ENCODE data around the gene LAYN.

The LAYN gene, protein sequence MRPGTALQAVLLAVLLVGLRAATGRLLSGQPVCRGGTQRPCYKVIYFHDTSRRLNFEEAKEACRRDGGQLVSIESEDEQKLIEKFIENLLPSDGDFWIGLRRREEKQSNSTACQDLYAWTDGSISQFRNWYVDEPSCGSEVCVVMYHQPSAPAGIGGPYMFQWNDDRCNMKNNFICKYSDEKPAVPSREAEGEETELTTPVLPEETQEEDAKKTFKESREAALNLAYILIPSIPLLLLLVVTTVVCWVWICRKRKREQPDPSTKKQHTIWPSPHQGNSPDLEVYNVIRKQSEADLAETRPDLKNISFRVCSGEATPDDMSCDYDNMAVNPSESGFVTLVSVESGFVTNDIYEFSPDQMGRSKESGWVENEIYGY

DNA sequence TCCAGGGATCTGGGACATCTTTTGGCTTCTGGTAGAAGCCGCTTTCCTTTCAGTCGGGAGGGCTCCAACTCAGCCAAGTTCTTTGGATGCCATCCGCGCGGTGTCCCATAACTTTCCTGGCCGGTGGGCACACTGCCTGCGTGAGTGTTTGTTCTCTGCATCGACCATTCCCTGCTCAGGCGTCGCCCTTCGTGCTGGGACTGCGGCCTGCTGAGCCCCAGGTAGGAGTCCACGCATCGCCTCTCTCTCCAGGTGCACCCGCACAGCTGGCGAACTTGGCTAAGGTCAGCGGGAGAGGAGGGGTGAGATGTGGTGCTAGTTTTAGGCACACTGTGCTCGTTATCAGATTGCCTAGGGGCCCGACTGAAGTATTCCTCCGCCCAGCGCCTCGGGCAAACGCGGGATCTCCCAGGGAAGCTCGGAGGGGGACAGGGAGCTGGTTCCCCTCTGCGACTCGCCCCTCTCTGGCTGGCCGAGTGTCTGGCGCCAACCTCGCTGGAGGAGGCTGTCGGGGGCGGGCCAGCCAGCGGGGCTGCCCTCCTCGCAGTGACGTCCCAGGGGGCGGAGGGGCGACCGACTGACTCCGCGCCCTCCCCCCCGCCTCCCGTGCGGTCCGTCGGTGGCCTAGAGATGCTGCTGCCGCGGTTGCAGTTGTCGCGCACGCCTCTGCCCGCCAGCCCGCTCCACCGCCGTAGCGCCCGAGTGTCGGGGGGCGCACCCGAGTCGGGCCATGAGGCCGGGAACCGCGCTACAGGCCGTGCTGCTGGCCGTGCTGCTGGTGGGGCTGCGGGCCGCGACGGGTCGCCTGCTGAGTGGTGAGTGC lies at the start of gene LAYN:
Gene LAYN, plus strand, starts transcription at position 607 of the 823 bp plus-strand sequence. Its CDS starts 124 bp downstream, at position 731.
- 0 out of 2 replicates have a peak, but pooled peaks cover 3% of the 10 kb centered on the region for H3K9me3 ChIP-seq (ENCODE audit: control insufficient read depth, insufficient read depth, low read depth, low read length)
- H3K27me3 ChIP-seq (ENCODE audit: control insufficient read depth, insufficient read depth, low read length), result peaks cover 68% of the 10 kb centered on the region
- peak within 1 kb of the TSS; percentile 90 for H3K4me3 ChIP-seq (ENCODE audit: low read depth, low read length)
- no peak within 1 kb of the TSS for H3K27ac ChIP-seq (ENCODE audit: low read depth, low read length)
- no peaks in the 10 kb centered on the region for H3K36me3 ChIP-seq (ENCODE audit: control insufficient read depth, insufficient read depth, low read length)
- H3K4me1 ChIP-seq (ENCODE audit: control insufficient read depth, insufficient read depth, low read length), result peaks cover 19% of the 10 kb centered on the region
- H3K9ac ChIP-seq (ENCODE audit: low read length), result peak within 1 kb of the TSS; percentile 53

DNA sequence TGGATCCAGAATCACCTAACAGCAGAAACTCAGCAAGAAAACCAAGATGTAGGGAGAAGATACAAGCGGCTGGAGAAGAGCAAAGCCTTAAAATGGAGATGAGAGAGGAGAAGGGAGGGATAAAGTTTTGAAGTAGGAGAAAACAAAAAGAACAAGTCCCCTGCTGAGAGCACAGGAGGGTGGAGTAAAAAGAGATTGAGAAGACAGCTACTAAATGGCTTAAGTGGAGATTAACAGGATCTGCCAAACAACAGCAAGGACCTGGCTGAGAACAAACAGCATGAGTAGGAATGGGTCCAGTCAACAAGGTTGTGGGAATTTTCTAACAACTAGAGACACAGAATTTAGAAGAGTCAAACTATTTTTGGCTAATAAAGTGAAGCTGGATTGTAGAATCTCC lies 46.5 kb upstream of the LAYN start:
- H3K4me1 ChIP-seq (ENCODE audit: control insufficient read depth, insufficient read depth, low read length), result peaks cover 14% of the 10 kb centered on the region; the same call in 1 of the 2 replicates
- no peak overlapping the region for H3K9ac ChIP-seq (ENCODE audit: low read length)
- H3K9me3 ChIP-seq (ENCODE audit: control insufficient read depth, insufficient read depth, low read depth, low read length), result no peaks in the 10 kb centered on the region
- H3K27ac ChIP-seq (ENCODE audit: low read depth, low read length), result no peak overlapping the region
- no peaks in the 10 kb centered on the region for H3K27me3 ChIP-seq (ENCODE audit: control insufficient read depth, insufficient read depth, low read length)
- no peak overlapping the region for H3K4me3 ChIP-seq (ENCODE audit: low read depth, low read length)
- H3K36me3 ChIP-seq (ENCODE audit: control insufficient read depth, insufficient read depth, low read length), result no peaks in the 10 kb centered on the region

DNA sequence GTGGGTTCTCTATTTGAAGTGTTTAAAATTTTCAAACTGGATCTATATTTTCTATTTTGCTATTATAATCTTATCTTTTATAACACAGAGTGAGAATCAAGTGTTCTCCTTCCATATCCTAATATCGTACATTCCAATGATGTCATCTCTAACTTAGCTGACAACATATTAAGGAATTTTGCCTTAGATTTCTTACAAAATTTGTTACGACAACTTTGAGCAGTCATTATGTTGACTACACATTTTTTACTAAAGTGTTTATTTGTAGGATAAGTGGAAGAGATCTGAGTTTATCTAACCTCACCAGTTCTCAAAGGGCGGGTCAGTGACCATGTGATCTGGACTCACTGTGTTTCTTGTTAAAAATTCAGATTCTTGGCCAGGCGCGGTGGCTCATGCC lies 41.0 kb upstream of the LAYN start:
- Histone ChIP-seq H3K27me3 (ENCODE audit: control insufficient read depth, insufficient read depth, low read length) (no peaks in the 10 kb centered on the region), H3K4me1 (ENCODE audit: control insufficient read depth, insufficient read depth, low read length) (peaks cover 5% of the 10 kb centered on the region; the same call in 1 of the 2 replicates), H3K4me3 (ENCODE audit: low read depth, low read length) (no peak overlapping the region), H3K36me3 (ENCODE audit: control insufficient read depth, insufficient read depth, low read length) (no peaks in the 10 kb centered on the region), H3K9ac (ENCODE audit: low read length) (no peak overlapping the region), H3K9me3 (ENCODE audit: control insufficient read depth, insufficient read depth, low read depth, low read length) (no peaks in the 10 kb centered on the region), H3K27ac (ENCODE audit: low read depth, low read length) (no peak overlapping the region)

DNA sequence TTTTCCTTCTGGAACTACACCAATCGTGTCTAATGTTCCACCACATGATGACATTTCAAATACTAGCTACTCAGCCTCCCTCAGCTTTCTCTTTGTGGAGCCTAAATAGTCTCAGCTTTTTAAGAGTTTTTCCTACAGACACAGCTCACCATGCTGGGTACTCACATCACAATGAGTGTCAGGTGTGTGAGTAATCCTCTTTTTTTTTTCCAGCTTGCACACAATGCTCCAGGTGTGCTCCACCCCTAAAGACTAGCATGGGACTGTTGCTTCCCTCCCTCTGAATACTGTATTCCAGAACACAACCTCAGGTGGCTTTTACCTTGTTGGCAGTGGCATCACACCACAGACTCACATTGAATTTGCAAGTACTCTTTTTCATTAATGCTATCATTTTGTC lies 40.0 kb upstream of the LAYN start:
- H3K27me3 ChIP-seq (ENCODE audit: control insufficient read depth, insufficient read depth, low read length), result no peaks in the 10 kb centered on the region
- H3K4me3 ChIP-seq (ENCODE audit: low read depth, low read length), result no peak overlapping the region
- no peaks in the 10 kb centered on the region for H3K36me3 ChIP-seq (ENCODE audit: control insufficient read depth, insufficient read depth, low read length)
- no peaks in the 10 kb centered on the region for H3K9me3 ChIP-seq (ENCODE audit: control insufficient read depth, insufficient read depth, low read depth, low read length)
- H3K27ac ChIP-seq (ENCODE audit: low read depth, low read length), result no peak overlapping the region
- peaks cover 5% of the 10 kb centered on the region; the same call in 1 of the 2 replicates for H3K4me1 ChIP-seq (ENCODE audit: control insufficient read depth, insufficient read depth, low read length)
- H3K9ac ChIP-seq (ENCODE audit: low read length), result no peak overlapping the region

DNA sequence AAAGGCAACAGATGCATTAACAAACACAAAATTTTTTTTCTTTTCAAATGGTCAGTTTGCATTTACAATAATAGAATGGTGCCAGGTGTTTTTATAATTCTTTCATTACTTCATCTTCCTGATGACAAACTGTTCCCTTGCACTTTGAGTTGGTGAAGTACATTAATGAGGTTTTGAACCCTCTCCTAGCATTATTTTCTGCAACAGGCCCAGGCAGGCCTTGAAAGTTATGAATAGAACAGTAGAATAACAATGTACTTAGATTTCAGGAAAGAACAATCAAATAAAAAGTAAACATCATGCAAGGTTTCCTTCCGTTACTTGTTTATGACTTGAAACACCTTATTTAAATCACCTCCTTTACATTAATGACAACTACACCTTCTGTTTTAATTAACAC lies 37.9 kb upstream of the LAYN start:
- no peaks in the 10 kb centered on the region for H3K9me3 ChIP-seq (ENCODE audit: control insufficient read depth, insufficient read depth, low read depth, low read length)
- no peak overlapping the region for H3K9ac ChIP-seq (ENCODE audit: low read length)
- no peaks in the 10 kb centered on the region for H3K36me3 ChIP-seq (ENCODE audit: control insufficient read depth, insufficient read depth, low read length)
- H3K4me3 ChIP-seq (ENCODE audit: low read depth, low read length), result no peak overlapping the region
- no peaks in the 10 kb centered on the region for H3K27me3 ChIP-seq (ENCODE audit: control insufficient read depth, insufficient read depth, low read length)
- peaks cover 5% of the 10 kb centered on the region; the same call in 1 of the 2 replicates for H3K4me1 ChIP-seq (ENCODE audit: control insufficient read depth, insufficient read depth, low read length)
- no peak overlapping the region for H3K27ac ChIP-seq (ENCODE audit: low read depth, low read length)

DNA sequence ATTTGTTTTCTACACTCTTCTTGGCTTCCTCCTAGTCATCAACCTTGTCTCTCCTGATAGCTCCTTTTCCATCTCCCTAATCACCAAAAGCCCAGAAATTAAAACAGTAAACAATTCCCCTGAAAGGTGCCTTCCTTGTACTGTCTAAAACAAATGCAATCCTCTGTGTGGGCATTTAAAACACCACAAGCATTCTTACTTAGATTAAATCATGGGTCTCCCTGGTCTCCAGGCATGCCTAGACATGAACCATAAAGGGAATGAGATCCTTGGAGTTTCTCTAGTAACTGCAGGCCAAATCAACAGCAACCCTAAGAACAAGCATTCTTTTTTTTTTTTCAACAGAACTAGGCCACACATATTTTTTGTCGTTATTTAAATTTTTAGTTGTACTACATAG lies 30.2 kb upstream of the LAYN start:
- no peaks in the 10 kb centered on the region for H3K9me3 ChIP-seq (ENCODE audit: control insufficient read depth, insufficient read depth, low read depth, low read length)

DNA sequence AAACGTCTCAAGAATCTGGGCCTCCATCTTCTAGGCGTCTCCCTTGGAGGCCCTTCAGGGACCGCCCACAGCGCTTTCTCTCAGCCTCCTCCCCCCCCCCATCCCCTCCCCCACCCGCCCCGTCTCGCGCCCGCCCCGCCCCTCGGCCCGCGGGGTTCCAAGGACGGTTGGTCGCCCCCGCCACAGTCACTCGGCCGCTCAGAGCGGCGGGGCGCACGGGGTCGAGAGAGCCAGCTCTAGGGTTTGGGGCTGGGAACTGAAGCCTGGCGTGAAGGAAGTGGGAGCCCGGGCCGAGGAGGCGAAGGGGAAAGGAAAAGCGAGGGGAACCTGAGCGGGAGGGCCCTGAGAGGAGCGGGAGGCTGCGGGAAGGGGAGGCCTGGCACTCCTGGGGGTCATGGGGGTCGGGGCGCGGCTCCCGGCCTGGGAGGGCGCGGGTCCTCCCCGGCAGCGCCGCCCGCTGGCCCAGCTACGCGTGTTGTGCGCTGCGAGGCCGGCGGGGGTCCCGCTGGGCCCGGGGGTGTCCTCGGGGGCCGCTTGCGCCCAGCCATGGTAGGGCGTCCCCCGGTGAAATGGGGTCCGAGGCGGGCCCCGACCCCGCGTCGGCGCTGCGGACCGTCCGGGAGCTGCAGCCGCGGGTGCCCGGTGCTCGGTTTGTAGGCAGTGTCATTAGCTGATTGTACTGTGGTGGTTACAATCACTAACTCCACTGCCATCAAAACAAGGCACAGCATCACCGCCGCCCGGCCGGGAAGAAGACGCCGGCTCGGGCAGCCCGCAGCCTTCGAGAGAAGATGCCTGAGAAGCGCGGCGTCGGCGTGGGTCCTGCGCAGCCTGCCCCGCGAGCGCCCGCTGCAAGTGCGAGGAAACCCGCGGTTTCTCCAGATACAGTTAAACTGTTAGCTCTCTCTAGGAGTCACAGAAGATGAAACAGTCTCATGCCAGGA lies 28.0 kb upstream of the LAYN start, which contains the start of gene BTG4:
Gene BTG4, minus strand, starts transcription at position 91 of the 944 bp plus-strand sequence. CDS start 13,610 bp downstream, outside the sequence.
- Histone ChIP-seq H3K9me3 (ENCODE audit: control insufficient read depth, insufficient read depth, low read depth, low read length) (no peaks in the 10 kb centered on the region), H3K4me3 (ENCODE audit: low read depth, low read length) (peak within 1 kb of the TSS; percentile 79), H3K9ac (ENCODE audit: low read length) (peak within 1 kb of the TSS; percentile 62), H3K27me3 (ENCODE audit: control insufficient read depth, insufficient read depth, low read length) (peaks cover 44% of the 10 kb centered on the region), H3K36me3 (ENCODE audit: control insufficient read depth, insufficient read depth, low read length) (no peaks in the 10 kb centered on the region), H3K4me1 (ENCODE audit: control insufficient read depth, insufficient read depth, low read length) (peaks cover 15% of the 10 kb centered on the region; the same call in 1 of the 2 replicates), H3K27ac (ENCODE audit: low read depth, low read length) (no peak within 1 kb of the TSS)

More for the DNA sequence above, 30.2 kb upstream of the LAYN start:
- Histone ChIP-seq H3K27me3 (ENCODE audit: control insufficient read depth, insufficient read depth, low read length) (peaks cover 40% of the 10 kb centered on the region), H3K4me3 (ENCODE audit: low read depth, low read length) (no peak overlapping the region), H3K4me1 (ENCODE audit: control insufficient read depth, insufficient read depth, low read length) (peaks cover 15% of the 10 kb centered on the region; the same call in 1 of the 2 replicates), H3K27ac (ENCODE audit: low read depth, low read length) (no peak overlapping the region), H3K36me3 (ENCODE audit: control insufficient read depth, insufficient read depth, low read length) (no peaks in the 10 kb centered on the region), H3K9ac (ENCODE audit: low read length) (no peak overlapping the region)

DNA sequence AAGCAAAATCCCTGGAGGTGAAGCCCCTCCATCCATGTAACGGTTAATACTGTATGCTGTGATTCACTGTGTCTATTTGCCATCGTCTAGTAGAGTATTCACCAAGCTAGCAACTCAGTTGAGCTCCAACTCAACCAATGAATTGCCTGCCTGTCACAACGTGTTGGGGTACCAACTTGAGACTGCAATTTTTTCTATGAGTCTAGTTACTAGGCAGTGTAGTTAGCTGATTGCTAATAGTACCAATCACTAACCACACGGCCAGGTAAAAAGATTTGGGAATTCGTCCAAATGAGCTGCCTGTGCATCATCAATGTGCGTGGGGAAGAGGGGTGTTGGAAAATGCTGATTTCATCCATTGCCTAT lies 27.3 kb upstream of the LAYN start:
- H3K4me3 ChIP-seq (ENCODE audit: low read depth, low read length), result peak overlapping the region; percentile 79
- H3K9me3 ChIP-seq (ENCODE audit: control insufficient read depth, insufficient read depth, low read depth, low read length), result no peaks in the 10 kb centered on the region
- H3K9ac ChIP-seq (ENCODE audit: low read length), result no peak overlapping the region
- peaks cover 15% of the 10 kb centered on the region; the same call in 1 of the 2 replicates for H3K4me1 ChIP-seq (ENCODE audit: control insufficient read depth, insufficient read depth, low read length)
- H3K36me3 ChIP-seq (ENCODE audit: control insufficient read depth, insufficient read depth, low read length), result no peaks in the 10 kb centered on the region
- no peak overlapping the region for H3K27ac ChIP-seq (ENCODE audit: low read depth, low read length)
- peaks cover 44% of the 10 kb centered on the region for H3K27me3 ChIP-seq (ENCODE audit: control insufficient read depth, insufficient read depth, low read length)

DNA sequence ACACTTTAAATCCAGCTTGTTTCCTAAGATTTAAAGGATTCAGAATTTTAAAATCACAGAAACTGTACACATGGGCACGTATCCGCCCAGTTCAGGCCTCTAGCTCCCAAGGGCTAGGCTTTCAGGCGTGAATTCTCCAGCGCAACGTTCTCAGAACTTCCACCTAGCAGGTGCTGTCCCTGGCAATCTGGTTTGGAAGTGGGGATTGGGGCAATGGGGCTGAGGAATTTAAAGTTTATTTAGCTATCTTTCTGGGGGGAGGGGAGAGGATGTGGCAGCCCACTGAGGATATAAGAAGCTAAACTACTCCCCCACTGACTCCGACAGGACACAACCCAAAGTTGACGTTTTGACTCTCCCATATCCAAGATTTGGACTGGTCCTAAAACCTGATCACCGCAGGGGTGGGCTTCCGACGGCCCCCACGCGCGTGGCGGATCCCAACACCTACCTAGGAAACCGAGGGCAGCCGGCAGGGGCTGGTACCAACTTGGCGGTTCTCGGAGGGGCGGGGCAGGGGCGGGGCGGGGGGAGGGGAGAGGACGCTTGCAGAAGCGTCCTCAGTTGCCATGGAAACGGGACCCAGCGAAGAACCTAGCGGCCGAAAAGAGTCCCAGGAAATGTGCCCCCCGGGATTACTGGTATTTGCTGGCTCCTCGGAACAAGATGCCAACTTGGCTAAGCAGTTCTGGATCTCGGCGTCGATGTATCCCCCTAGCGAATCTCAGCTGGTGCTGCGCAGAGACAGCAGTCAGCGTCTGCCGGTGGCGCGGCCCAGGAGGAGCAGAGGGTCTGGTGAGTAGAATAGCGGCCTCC lies 26.1 kb upstream of the LAYN start, which contains the start of gene HOATZ:
Gene HOATZ, plus strand, starts transcription at position 563 of the 816 bp plus-strand sequence. Its CDS starts 7 bp downstream, at position 570.
- Histone ChIP-seq H3K4me1 (ENCODE audit: control insufficient read depth, insufficient read depth, low read length) (peaks cover 15% of the 10 kb centered on the region; the same call in 1 of the 2 replicates), H3K9ac (ENCODE audit: low read length) (no peak within 1 kb of the TSS), H3K27me3 (ENCODE audit: control insufficient read depth, insufficient read depth, low read length) (peaks cover 44% of the 10 kb centered on the region), H3K9me3 (ENCODE audit: control insufficient read depth, insufficient read depth, low read depth, low read length) (no peaks in the 10 kb centered on the region), H3K27ac (ENCODE audit: low read depth, low read length) (no peak within 1 kb of the TSS), H3K4me3 (ENCODE audit: low read depth, low read length) (peak within 1 kb of the TSS; percentile 65), H3K36me3 (ENCODE audit: control insufficient read depth, insufficient read depth, low read length) (no peaks in the 10 kb centered on the region)
